HCT116 (cell line): ENCODE measurements around the gene ZPBP.

Experiments
- CEBPB ChIP-seq: IDR thresholded peaks from 2 replicates; pipeline ENCODE4 v1.6.1; 2012; ENCODE audit warnings: low read depth
- CTCF ChIP-seq, 3 experiments: fragments of 200-600 bp in 1 of 3; sonication (generic) in 1 of 3; IDR thresholded peaks in 2 of 3; conservative IDR thresholded peaks in 1 of 3; 2 replicates each; pipeline ENCODE4 v1.5.1; 2012 to 2017; ENCODE audit warnings: low read depth in 2 of 3, low read length in 2 of 3, antibody characterized with exemption in 1 of 3, borderline replicate concordance in 1 of 3, control low read depth in 1 of 3, mild to moderate bottlenecking in 1 of 3, mixed read lengths in 1 of 3, mixed run types in 1 of 3, moderate library complexity in 1 of 3; ENCODE audit not compliant: insufficient read depth in 1 of 3
- EGR1 ChIP-seq: IDR thresholded peaks from 2 replicates; pipeline ENCODE4 v1.6.1; 2012; ENCODE audit warnings: low read depth
- ELF1 ChIP-seq: IDR thresholded peaks from 2 replicates; pipeline ENCODE4 v1.6.1; 2012; ENCODE audit warnings: low read depth, borderline replicate concordance
- EZH2 ChIP-seq: fragments of 200-600 bp; sonication (generic); IDR thresholded peaks from 2 replicates; pipeline ENCODE4 v1.6.1; 2017; ENCODE audit warnings: antibody characterized with exemption, mixed run types
- FOSL1 ChIP-seq: IDR thresholded peaks from 2 replicates; pipeline ENCODE4 v1.6.1; 2012; ENCODE audit warnings: low read depth
- JUND ChIP-seq: IDR thresholded peaks from 2 replicates; pipeline ENCODE4 v1.6.1; 2012
- MAX ChIP-seq: IDR thresholded peaks from 2 replicates; pipeline ENCODE4 v1.6.1; 2012
- POLR2A ChIP-seq: IDR thresholded peaks from 2 replicates; pipeline ENCODE4 v1.7.0; 2011; ENCODE audit warnings: borderline replicate concordance; ENCODE audit not compliant: insufficient read depth, insufficient read length; ENCODE audit errors: extremely low read depth
- RAD21 ChIP-seq: IDR thresholded peaks from 2 replicates; pipeline ENCODE4 v1.6.1; 2012; ENCODE audit warnings: low read depth, mild to moderate bottlenecking
- SIN3A ChIP-seq: IDR thresholded peaks from 2 replicates; pipeline ENCODE4 v1.6.1; 2012; ENCODE audit warnings: low read depth
- TCF7L2 ChIP-seq: IDR thresholded peaks from 2 replicates; pipeline ENCODE4 v1.7.0; 2011; ENCODE audit warnings: borderline replicate concordance, inconsistent platforms; ENCODE audit not compliant: insufficient read depth, insufficient read length; ENCODE audit errors: extremely low read depth
- ZBTB33 ChIP-seq: IDR thresholded peaks from 2 replicates; pipeline ENCODE4 v1.6.1; 2011; ENCODE audit warnings: mild to moderate bottlenecking, low read length, moderate library complexity; ENCODE audit not compliant: insufficient replicate concordance; ENCODE audit errors: extremely low read depth
- ZFX ChIP-seq: fragments of 450-650 bp; IDR thresholded peaks from 2 replicates; pipeline ENCODE4 v1.6.1; 2017

- TF ChIP-seq EZH2 (no peak), JUND (no peak), RAD21 (no peak), POLR2A (no peak), CTCF (IDR thresholded peaks at IDR 0.05 in 2 of 3, conservative IDR thresholded peaks at IDR 0.05 in 1 of 3; ENCODE audit: borderline replicate concordance in 1 of 3, insufficient read depth in 1 of 3, low read depth in 2 of 3, low read length in 2 of 3) (no peak), ELF1 (no peak), FOSL1 (no peak), MAX (no peak), SIN3A (no peak), TCF7L2 (no peak), ZFX (no peak), EGR1 (no peak), ZBTB33 (no peak), CEBPB (no peak)
Measured at GRCh38 chr7:50121286-50121685, 28.2 kb upstream of the ZPBP start.
